WERI-Rb-1 (cell line): ENCODE measurements around the gene MUC5B.
A peak's percentile ranks its signal among the peaks of the same experiment; 100 is the strongest.

Source experiments
- DNase-seq: peaks from one replicate; pipeline ENCODE4 v3.0.0-alpha.2; 2020
- H3K27ac ChIP-seq: fragments of 250-450 bp; sonication (Bioruptor Pico); 2 replicates; pipeline ENCODE4 v1.5.1; 2020; ENCODE audit warnings: mild to moderate bottlenecking, moderate library complexity
- H3K27me3 ChIP-seq: fragments of 250-450 bp; sonication (Bioruptor Pico); 2 replicates; pipeline ENCODE4 v1.5.1; 2021; ENCODE audit warnings: mild to moderate bottlenecking, low read depth, moderate library complexity; ENCODE audit not compliant: insufficient read depth, severe bottlenecking
- H3K36me3 ChIP-seq: fragments of 250-450 bp; sonication (Bioruptor Pico); 2 replicates; pipeline ENCODE4 v1.5.1; 2020; ENCODE audit warnings: mild to moderate bottlenecking, moderate library complexity
- H3K4me3 ChIP-seq: 2 replicates; pipeline ENCODE4 v1.5.1; 2011; ENCODE audit warnings: low read depth, mild to moderate bottlenecking, control low read depth, low read length
- H3K9me3 ChIP-seq: fragments of 250-450 bp; sonication (Bioruptor Pico); 2 replicates; pipeline ENCODE4 v1.5.1; 2021; ENCODE audit warnings: mild to moderate bottlenecking, moderate library complexity; ENCODE audit not compliant: severe bottlenecking
- TF ChIP-seq, protein P1 (sequence below): IDR thresholded peaks from 2 replicates; pipeline ENCODE4 v1.5.1; 2011; ENCODE audit warnings: low read depth, mild to moderate bottlenecking, control low read depth, inconsistent platforms, low read length

Gene MUC5B

DNA sequence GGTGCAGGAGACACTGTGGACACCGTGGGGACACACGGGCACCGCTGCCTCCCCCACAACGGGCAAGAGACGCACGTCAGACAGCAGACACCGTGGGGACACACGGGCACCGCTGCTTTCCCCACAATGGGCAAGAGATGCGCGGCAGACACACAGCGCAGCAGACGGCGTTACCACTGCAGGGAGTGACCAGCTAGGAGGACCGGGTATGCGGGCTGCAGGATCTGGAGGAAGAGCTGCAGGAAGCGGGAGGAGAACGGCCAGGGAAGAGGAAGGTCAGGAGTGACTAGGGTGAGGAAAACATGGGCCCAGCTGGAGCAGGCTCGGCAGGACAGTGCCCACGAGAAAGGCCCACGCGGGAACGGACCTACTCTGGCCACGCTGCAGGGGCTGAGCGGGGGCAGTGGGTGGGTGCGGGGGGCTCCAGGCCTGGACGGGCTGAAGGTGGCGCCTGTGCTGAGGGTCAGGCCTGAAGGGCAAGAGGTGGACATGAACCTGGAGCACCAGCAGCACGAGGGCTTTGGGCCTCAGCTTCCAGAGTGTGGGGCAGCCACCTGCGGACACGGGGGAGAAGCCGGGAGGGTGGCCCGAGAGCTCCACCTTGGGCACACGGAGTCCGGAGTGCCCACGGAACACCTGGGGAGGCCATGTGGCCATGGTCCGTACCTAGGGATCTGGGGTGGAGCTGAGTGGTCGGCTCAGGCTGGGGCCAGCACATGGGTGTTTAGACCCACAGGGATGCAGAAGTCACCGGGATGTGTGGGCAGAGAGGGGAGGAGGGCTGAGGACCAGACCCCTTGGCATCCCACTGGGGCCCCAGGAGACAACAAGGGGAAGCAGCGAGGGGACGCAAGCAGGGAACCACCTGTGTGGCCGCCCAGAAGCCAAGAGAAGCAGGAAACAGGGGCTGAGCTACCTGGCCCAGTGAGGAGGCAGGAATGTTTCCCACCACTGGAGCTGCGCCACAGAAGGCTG lies 70.1 kb downstream of the MUC5B start:
- Histone ChIP-seq H3K27me3 (no peaks in the 10 kb centered on the region), H3K9me3 (no peaks in the 10 kb centered on the region), H3K27ac (no peak overlapping the region), H3K4me3 (no peak overlapping the region), H3K36me3 (peaks cover 40% of the 10 kb centered on the region)
- TF ChIP-seq, protein P1, sequence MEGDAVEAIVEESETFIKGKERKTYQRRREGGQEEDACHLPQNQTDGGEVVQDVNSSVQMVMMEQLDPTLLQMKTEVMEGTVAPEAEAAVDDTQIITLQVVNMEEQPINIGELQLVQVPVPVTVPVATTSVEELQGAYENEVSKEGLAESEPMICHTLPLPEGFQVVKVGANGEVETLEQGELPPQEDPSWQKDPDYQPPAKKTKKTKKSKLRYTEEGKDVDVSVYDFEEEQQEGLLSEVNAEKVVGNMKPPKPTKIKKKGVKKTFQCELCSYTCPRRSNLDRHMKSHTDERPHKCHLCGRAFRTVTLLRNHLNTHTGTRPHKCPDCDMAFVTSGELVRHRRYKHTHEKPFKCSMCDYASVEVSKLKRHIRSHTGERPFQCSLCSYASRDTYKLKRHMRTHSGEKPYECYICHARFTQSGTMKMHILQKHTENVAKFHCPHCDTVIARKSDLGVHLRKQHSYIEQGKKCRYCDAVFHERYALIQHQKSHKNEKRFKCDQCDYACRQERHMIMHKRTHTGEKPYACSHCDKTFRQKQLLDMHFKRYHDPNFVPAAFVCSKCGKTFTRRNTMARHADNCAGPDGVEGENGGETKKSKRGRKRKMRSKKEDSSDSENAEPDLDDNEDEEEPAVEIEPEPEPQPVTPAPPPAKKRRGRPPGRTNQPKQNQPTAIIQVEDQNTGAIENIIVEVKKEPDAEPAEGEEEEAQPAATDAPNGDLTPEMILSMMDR: no peak
- no peak for DNase-seq

DNA sequence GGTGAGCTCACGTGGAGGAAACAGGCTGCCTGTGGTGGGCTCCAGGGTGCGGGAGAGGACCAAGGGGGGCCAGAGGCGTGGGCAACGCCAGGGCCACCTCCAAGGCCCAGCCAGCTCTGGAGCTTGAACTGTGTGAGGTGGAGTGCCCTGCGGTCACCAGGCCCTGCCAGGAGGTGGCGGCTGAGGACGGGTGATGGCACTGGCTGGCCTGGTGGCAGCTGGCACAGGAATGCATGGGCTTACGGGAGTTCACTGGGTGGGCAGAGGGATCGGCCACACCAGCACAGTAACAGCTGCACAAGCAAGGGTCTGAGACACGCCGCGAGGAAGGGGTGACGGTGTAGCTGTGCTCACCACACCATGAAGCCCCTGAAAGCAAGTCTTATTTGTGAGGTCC lies 70.8 kb downstream of the MUC5B start:
- DNase-seq: no peak
- Histone ChIP-seq H3K27me3 (no peaks in the 10 kb centered on the region), H3K9me3 (no peaks in the 10 kb centered on the region), H3K36me3 (peaks cover 36% of the 10 kb centered on the region), H3K4me3 (no peak overlapping the region), H3K27ac (no peak overlapping the region)
- TF ChIP-seq, protein P1: peak; percentile 45; the same call in 1 of the 2 replicates

DNA sequence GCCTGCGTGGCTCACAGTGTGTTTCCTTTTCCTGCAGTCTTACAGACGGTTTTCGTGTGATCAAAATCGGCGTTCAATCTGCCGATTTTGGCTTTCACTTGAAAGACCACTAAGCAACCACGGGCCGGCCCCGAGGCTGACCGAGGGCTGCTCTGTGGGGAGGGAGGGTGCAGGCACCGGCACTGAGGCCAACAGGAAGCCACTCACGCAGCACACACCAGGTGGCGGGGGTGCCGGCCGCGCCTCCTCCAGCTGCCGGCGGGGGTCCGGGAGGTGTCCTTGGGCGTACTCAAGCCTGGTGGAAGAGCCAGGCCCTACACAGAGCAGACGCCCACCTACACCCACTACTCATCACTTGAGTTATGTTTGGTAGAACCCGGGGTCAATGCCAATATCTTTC lies 72.2 kb downstream of the MUC5B start:
- H3K9me3 ChIP-seq: no peaks in the 10 kb centered on the region
- no peak overlapping the region for H3K27ac ChIP-seq
- TF ChIP-seq, protein P1: no peak
- H3K27me3 ChIP-seq: no peaks in the 10 kb centered on the region
- H3K36me3 ChIP-seq: peaks cover 29% of the 10 kb centered on the region
- DNase-seq: no peak
- no peak overlapping the region for H3K4me3 ChIP-seq

DNA sequence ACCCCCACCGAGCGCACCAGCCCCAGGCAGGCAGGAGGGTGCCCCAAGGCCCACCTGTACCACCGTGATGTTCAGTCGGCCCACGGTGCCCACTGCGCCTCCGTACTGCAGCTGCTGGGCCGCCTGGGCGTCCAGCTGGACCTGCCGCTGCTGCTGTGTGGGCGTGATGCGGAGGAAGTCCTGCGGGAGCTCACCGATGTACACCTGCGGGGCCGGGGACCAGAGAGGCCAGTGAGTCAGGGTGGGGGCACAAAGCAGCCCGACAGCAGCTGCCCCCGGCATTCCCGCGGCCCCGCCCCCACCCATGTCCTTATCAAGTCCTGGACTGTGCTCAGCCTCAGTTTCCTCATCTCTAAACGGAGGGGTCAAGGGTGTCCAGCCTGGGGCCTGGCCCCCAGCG lies 72.7 kb downstream of the MUC5B start:
- no peak overlapping the region for H3K4me3 ChIP-seq
- TF ChIP-seq, protein P1: no peak
- no peak overlapping the region for H3K27ac ChIP-seq
- H3K36me3 ChIP-seq: peaks cover 25% of the 10 kb centered on the region
- H3K9me3 ChIP-seq: no peaks in the 10 kb centered on the region
- no peaks in the 10 kb centered on the region for H3K27me3 ChIP-seq
- no peak for DNase-seq

DNA sequence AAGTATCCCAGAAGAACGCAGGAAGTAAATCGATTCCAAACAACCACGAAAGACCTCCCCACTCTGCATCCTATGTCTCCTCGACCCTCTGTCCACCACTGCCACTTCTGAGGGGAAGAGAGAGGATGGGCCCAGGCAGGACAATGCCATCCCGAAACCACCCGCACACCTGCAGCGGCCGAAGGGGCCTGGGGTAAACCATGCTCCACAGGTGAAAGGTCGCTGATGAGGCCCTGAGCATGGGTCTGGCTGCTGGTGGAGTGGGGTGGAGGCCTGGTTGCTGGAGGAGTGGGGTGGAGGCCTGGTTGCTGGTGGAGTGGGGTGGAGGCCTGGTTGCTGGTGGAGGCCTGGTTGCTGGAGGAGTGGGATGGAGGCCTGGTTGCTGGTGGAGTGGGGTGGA lies 73.4 kb downstream of the MUC5B start:
- no peaks in the 10 kb centered on the region for H3K27me3 ChIP-seq
- no peak overlapping the region for H3K4me3 ChIP-seq
- DNase-seq: no peak
- no peak overlapping the region for H3K27ac ChIP-seq
- peaks cover 22% of the 10 kb centered on the region for H3K36me3 ChIP-seq
- TF ChIP-seq, protein P1: no peak
- no peaks in the 10 kb centered on the region for H3K9me3 ChIP-seq
